ENCODE data around the gene CPEB2. TPM values are rescaled to one million over a fixed set of nuclear protein-coding genes. Genes with fewer than 3 reads are reported as not detected.
A peak's percentile ranks its signal among the peaks of the same experiment; 100 is the strongest.

The CPEB2 gene
- total RNA-seq, 1 donor from 2014 or later, result 11.3 TPM

DNA sequence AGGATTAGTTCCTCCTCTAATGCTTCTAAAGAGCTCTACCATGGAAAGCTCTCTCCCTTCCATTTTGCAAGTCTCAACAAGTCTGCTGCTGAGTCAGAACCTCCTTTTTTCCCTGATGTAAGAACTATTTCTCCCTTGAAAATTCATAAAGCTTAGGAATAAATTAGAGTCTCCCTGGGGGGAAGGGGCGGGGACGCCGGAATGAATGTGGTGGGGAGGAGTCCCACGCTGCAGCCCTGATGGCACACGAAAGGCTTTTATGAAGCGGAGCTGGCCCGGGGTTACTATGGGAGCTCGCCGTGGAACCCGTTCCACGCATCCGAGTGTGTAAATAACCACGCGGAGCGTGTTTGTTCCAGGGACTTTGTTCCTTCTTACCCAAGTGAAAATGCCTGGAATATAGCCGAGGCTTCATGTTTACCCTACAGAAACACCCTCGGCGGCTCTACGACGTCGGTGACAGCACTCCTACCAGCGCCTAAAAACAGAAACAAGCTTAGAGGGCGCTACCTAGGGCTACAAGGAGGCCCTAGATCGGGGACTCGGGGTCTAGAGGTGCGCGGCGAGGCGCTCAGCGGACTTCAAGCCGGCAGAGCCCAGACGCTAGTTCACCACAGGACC, 923 bp upstream of the CPEB2 start:
- FAIRE-seq, result no peak
- H3K36me3 ChIP-seq (ENCODE audit: control insufficient read depth, insufficient read depth, low read length), result no peaks in the 10 kb centered on the region
- TF ChIP-seq, protein P1, sequence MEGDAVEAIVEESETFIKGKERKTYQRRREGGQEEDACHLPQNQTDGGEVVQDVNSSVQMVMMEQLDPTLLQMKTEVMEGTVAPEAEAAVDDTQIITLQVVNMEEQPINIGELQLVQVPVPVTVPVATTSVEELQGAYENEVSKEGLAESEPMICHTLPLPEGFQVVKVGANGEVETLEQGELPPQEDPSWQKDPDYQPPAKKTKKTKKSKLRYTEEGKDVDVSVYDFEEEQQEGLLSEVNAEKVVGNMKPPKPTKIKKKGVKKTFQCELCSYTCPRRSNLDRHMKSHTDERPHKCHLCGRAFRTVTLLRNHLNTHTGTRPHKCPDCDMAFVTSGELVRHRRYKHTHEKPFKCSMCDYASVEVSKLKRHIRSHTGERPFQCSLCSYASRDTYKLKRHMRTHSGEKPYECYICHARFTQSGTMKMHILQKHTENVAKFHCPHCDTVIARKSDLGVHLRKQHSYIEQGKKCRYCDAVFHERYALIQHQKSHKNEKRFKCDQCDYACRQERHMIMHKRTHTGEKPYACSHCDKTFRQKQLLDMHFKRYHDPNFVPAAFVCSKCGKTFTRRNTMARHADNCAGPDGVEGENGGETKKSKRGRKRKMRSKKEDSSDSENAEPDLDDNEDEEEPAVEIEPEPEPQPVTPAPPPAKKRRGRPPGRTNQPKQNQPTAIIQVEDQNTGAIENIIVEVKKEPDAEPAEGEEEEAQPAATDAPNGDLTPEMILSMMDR (IDR thresholded peaks at IDR 0.05; ENCODE audit: insufficient read depth, low read length, severe bottlenecking), result no peak
- H3K27me3 ChIP-seq (ENCODE audit: control insufficient read depth, insufficient read depth, low read length), result no peaks in the 10 kb centered on the region
- peak; percentile 97 for DNase-seq (ENCODE audit: low read depth)
- H3K4me3 ChIP-seq (ENCODE audit: low read depth, low read length), result peak overlapping the region; percentile 94

DNA sequence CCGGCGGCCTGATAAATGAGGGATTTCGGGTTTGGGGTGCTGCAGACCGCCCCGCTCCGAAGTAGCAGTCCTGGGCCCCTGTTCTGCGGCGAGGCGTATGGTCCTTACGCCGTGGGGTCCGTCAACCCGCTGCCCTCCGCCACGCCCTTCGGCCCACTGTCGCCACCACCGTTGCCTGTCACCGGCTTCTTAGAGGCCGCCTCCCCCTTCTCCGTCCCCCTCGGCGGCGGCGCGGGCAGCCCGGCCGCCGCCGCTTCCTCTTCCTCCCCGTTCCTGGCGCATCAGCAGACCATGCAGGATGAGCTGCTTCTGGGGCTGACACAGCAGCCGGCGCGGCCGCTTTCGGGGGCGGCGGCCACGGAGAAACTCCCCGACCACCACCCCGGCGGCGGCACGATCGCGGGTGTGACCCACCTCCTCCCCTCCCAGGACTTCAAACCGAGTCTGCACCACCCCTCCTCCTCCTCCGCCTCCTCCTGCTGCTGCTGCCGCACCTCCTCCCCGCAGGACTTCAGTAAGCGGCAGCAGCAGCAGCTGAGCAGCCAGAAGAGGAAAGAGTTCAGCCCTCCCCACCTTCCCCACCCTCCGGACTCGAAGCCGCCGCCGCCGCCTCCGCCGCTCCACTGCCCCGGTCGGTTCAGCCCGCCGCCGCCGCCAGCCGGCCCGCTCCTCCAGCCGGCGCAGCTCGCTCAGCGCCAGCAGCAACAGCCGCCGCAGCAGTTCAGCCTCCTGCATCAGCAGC, 549 bp downstream of the CPEB2 start:
- FAIRE-seq, result no peak
- TF ChIP-seq, protein P1 (IDR thresholded peaks at IDR 0.05; ENCODE audit: insufficient read depth, low read length, severe bottlenecking), result no peak

DNA sequence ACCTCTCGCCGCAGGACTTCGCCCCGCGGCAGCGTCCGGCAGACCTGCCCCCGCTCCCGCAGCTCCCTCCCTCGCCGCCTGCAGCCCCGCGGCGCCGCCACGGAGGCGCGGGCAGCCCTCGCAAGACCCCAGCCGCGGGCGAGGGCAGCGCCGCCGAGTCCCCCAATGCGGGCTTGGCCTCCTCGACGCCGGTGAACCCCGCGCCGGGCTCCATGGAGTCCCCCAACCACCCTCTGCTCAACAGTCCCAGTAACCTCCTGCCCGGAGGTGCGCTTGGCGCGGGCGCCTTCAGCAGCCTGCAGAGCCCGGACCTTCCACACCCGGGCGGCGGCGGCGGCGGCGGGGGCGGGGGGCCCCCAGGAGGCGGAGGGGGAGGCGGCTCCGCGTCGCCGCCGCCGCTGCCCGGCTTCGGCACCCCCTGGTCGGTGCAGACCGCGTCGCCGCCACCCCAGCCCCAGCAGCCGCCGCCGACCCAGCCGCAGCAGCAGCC, 1.2 kb downstream of the CPEB2 start:
- DNase-seq (ENCODE audit: low read depth) (peak; percentile 7), FAIRE-seq (no peak)
- TF ChIP-seq, protein P1 (IDR thresholded peaks at IDR 0.05; ENCODE audit: insufficient read depth, low read length, severe bottlenecking), result no peak
- H3K4me3 ChIP-seq (ENCODE audit: low read depth, low read length), result peak overlapping the region; percentile 94
- H3K27me3 ChIP-seq (ENCODE audit: control insufficient read depth, insufficient read depth, low read length), result no peaks in the 10 kb centered on the region
- H3K36me3 ChIP-seq (ENCODE audit: control insufficient read depth, insufficient read depth, low read length), result peaks cover 2% of the 10 kb centered on the region

More for the DNA sequence above, 549 bp downstream of the CPEB2 start:
- no peaks in the 10 kb centered on the region for H3K27me3 ChIP-seq (ENCODE audit: control insufficient read depth, insufficient read depth, low read length)
- H3K36me3 ChIP-seq (ENCODE audit: control insufficient read depth, insufficient read depth, low read length), result peaks cover 2% of the 10 kb centered on the region
- peak; percentile 59 for DNase-seq (ENCODE audit: low read depth)
- H3K4me3 ChIP-seq (ENCODE audit: low read depth, low read length), result peak overlapping the region; percentile 94

DNA sequence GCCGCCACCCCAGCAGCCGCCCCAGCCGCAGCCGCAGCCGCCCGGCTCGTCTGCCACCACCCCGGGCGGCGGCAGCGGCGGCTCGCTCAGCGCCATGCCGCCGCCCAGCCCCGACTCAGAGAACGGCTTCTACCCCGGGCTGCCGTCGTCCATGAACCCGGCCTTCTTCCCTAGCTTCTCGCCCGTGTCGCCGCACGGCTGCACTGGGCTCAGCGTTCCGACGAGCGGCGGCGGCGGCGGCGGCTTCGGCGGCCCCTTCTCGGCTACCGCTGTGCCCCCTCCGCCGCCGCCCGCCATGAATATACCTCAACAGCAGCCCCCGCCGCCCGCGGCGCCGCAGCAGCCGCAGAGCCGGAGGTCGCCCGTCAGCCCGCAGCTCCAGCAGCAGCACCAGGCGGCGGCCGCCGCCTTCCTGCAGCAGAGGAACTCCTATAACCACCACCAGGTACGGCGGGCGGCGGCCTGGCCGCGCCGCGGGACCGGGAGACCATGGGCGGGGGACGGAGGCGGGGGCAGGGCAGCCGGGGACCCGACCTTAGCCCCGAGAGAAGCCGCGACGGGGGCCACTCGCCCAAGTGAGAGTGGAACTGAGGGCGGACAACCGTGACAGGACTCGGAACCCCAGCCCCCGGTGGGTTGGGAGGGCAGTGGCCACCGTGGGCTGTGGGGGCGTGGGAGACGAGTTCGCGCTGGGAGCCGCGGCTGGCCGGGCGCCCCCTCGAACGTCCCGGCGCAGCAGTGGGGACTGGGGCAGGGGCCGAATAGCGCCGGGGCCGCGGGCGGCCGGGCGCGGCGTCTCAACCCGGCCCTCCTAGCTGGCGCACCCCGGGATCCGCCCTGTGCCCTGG, 1.8 kb downstream of the CPEB2 start:
- peaks cover 2% of the 10 kb centered on the region for H3K36me3 ChIP-seq (ENCODE audit: control insufficient read depth, insufficient read depth, low read length)
- H3K27me3 ChIP-seq (ENCODE audit: control insufficient read depth, insufficient read depth, low read length), result no peaks in the 10 kb centered on the region
- peak overlapping the region; percentile 94 for H3K4me3 ChIP-seq (ENCODE audit: low read depth, low read length)
- DNase-seq (ENCODE audit: low read depth) (peak; percentile 8), FAIRE-seq (no peak)
- TF ChIP-seq, protein P1 (IDR thresholded peaks at IDR 0.05; ENCODE audit: insufficient read depth, low read length, severe bottlenecking), result no peak

DNA sequence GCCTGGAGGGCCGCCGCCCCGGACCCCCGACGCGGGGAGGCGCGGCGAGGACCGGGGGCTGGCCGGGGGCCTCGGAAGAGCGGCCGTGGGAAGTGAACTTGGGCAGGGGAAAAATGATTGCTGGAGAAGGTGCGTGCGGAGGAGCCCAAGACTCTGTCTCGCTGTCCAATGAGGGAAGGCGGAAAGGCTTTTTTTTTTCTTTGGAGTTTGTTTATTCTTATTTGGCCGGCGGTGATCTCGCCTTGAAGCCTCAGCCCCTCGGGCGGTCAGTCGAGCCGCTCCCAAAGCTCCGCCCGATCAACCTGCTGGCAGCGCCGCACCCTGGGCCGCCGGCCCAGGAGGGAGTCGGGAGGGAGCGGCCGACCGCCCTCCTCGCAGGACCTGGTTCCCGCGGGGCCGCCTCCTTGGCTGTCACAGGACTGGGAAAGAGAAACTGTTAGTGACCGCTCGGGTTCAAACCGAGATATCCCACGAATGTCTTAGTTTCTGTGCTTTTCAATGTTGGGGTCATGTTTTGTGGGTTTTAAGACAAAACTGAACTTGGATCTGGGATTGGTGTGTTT, 2.5 kb downstream of the CPEB2 start:
- TF ChIP-seq, protein P1 (IDR thresholded peaks at IDR 0.05; ENCODE audit: insufficient read depth, low read length, severe bottlenecking), result peak; percentile 2
- DNase-seq (ENCODE audit: low read depth) (peak; percentile 57), FAIRE-seq (no peak)
- H3K4me3 ChIP-seq (ENCODE audit: low read depth, low read length), result peak overlapping the region; percentile 94
- H3K27me3 ChIP-seq (ENCODE audit: control insufficient read depth, insufficient read depth, low read length), result no peaks in the 10 kb centered on the region
- H3K36me3 ChIP-seq (ENCODE audit: control insufficient read depth, insufficient read depth, low read length), result peaks cover 2% of the 10 kb centered on the region
